ENCODE data around the gene KCNJ18. TPM values are rescaled to one million over a fixed set of nuclear protein-coding genes. Genes with fewer than 3 reads are reported as not detected.
"Not testable (repeated sequence)": the region's sequence is repeated elsewhere in the genome, so short reads cannot be mapped to it uniquely, and the experiment has no call there.

Gene KCNJ18
- total RNA-seq, 1 experiment from 2014 or later, result not detected

DNA sequence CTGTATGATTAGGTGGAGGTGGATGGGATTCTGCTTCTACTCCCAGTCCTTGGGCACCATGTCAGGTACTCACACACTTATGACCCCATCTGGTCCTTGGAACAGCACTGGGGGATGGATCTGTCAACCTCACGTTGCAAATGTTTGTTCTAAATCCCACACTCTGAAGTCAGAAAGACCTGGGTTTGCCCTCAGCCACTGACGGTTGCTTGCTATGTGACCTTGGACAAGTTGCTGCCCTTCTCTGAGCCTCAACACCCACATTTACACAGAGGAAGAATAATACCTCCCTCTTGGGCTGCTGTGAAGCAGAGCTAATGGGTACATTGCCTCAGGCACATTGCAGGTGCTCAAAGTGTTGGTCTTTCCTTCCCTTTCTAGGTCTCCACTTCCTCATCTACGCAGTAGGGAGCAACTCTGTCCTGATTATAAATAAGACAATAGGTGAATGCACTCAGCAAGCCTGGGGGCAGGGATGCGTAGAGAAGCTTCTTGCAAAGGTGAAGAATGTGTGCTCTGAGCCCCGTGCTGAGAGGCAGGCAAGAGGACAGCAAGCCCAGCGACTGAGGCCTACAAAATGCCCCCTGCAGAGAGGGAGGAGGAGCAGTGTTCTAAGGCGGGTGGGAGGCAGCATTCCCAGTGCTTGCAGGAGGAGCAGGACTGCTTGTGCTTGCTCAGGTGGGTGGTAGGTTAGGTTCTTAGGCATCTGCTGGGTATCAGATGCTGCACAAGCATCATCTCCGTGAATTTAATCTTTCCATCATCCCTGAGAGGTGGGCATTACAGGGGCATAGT lies 21.8 kb upstream of the KCNJ18 start:
- intact Hi-C loops (cut with micrococcal nuclease; ENCODE audit: unreplicated experiment); BruUV-seq (replicated peaks); DNase-seq; CTCF ChIA-PET; H3K27me3 Mint-ChIP-seq (ENCODE audit: unreplicated experiment); H3K9me3 Mint-ChIP-seq (ENCODE audit: low read depth, unreplicated experiment); H3K4me3 Mint-ChIP-seq (ENCODE audit: low read depth, unreplicated experiment); H3K36me3 Mint-ChIP-seq (ENCODE audit: insufficient read depth, unreplicated experiment); H3K27ac Mint-ChIP-seq (ENCODE audit: unreplicated experiment); H3K4me1 Mint-ChIP-seq (ENCODE audit: low read depth, unreplicated experiment): not testable (repeated sequence)

DNA sequence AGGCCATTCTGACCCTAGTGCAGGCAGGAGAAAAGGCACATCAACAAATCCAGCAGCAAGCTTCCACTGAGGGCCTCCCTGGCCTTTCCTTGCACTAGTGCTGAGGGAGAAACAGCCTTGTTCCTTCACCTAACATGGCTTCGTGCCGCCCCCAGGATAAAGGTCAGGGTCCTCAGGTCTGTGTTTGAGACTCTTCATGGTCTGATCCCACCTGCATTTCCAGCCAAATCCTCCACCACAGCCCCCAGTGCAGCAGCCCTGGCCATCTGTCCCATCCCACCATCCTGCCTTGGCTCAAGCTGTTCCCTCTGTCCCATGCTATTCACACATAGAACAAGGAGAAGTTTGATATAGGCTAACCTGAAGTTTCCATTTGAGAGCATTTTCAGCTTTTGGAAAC lies 20.9 kb upstream of the KCNJ18 start:
- H3K27me3 Mint-ChIP-seq (ENCODE audit: unreplicated experiment); H3K27ac Mint-ChIP-seq (ENCODE audit: unreplicated experiment); BruUV-seq (replicated peaks); H3K4me3 Mint-ChIP-seq (ENCODE audit: low read depth, unreplicated experiment); H3K36me3 Mint-ChIP-seq (ENCODE audit: insufficient read depth, unreplicated experiment); H3K9me3 Mint-ChIP-seq (ENCODE audit: low read depth, unreplicated experiment); CTCF ChIA-PET; H3K4me1 Mint-ChIP-seq (ENCODE audit: low read depth, unreplicated experiment); DNase-seq; intact Hi-C loops (cut with micrococcal nuclease; ENCODE audit: unreplicated experiment): not testable (repeated sequence)

DNA sequence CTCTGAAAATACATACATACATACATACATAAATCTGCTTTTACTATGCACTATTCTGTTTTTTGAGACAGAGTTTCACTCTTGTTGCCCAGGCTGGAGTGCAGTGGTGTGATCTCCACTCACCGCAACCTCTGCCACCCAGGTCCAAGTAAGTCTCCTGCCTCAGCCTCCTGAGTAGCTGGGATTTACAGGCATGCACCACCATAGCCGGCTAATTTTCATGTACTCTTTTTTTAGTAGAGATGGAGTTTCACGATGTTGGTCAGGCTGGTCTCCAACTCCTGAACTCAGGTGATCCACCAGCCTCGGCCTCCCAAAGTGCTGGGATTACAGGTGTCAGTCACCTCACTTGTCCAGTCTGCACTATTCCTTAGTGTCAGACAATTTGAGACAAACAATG lies 20.5 kb upstream of the KCNJ18 start:
- BruUV-seq (replicated peaks); H3K4me1 Mint-ChIP-seq (ENCODE audit: low read depth, unreplicated experiment); H3K36me3 Mint-ChIP-seq (ENCODE audit: insufficient read depth, unreplicated experiment); CTCF ChIA-PET; H3K9me3 Mint-ChIP-seq (ENCODE audit: low read depth, unreplicated experiment); H3K27me3 Mint-ChIP-seq (ENCODE audit: unreplicated experiment); intact Hi-C loops (cut with micrococcal nuclease; ENCODE audit: unreplicated experiment); H3K4me3 Mint-ChIP-seq (ENCODE audit: low read depth, unreplicated experiment); DNase-seq; H3K27ac Mint-ChIP-seq (ENCODE audit: unreplicated experiment): not testable (repeated sequence)

DNA sequence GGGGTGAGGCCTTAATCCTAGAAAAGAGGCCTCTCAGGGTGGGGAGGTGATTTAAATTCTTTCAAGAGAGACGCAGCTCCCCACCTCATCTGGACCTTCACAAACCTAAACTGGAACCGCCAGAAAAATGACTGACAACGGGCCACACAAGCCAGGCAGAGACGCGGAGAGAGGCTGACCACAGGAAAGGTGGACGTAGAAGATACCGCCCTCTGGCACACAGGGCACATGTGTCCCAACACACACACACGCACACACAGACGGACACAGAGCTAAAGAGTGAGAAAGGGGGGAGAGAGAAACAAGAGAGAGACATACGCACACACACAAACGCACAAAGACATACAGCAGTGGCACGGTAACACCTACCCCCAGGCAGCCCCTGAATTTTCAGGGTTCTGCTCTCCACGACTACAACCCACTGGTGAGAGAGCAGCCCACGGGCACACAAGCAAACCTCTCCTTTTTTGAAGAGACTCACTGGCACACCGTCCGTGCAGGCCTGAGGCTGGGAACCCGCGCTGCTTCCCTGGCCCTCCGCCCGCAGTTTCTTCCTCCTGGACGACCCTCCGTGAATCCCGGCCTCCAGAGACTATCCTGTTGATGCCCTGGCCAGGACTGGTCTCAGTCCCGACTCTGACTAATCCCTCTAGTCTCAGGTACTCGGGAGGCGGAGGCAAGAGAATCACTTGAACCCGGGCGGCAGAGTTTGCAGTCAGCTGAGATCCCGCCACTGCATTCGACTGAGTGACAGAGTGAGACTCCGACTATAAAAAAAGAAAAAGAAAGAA lies 18.7 kb upstream of the KCNJ18 start:
- CTCF ChIA-PET; H3K9me3 Mint-ChIP-seq (ENCODE audit: low read depth, unreplicated experiment); H3K4me1 Mint-ChIP-seq (ENCODE audit: low read depth, unreplicated experiment); BruUV-seq (replicated peaks); DNase-seq; H3K27ac Mint-ChIP-seq (ENCODE audit: unreplicated experiment); intact Hi-C loops (cut with micrococcal nuclease; ENCODE audit: unreplicated experiment); H3K4me3 Mint-ChIP-seq (ENCODE audit: low read depth, unreplicated experiment); H3K27me3 Mint-ChIP-seq (ENCODE audit: unreplicated experiment); H3K36me3 Mint-ChIP-seq (ENCODE audit: insufficient read depth, unreplicated experiment): not testable (repeated sequence)

DNA sequence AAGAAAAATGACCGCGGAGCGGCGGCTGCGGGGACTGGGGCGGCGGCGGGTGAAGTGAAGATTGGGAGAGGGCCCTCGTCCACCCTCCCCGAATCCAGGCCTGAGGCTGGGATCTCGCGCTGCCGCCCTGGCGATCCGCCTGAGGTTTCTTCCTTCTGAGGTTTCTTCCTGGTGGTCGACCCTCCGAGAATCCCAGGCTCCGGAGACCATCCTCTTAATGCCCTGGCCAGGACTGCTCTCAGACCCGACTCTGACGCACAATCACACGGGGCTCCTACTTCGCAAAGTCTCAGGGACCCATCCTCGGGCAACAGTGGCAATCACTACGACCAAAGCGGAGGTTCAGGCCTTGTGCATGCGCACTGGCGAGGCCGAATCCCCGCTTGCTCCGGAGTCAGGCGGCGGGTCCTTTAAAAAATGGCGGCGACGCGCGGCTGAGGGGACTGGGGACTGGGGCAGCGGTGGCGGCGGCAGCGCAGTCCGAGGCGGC lies 18.0 kb upstream of the KCNJ18 start:
- Mint-ChIP-seq H3K36me3 (ENCODE audit: insufficient read depth, unreplicated experiment) (no peaks in the 10 kb centered on the region), H3K27ac (ENCODE audit: unreplicated experiment) (no peak overlapping the region), H3K9me3 (ENCODE audit: low read depth, unreplicated experiment) (peaks cover 10% of the 10 kb centered on the region), H3K4me1 (ENCODE audit: low read depth, unreplicated experiment) (no peaks in the 10 kb centered on the region), H3K4me3 (ENCODE audit: low read depth, unreplicated experiment) (no peak overlapping the region), H3K27me3 (ENCODE audit: unreplicated experiment) (no peaks in the 10 kb centered on the region)
- CTCF ChIA-PET, result no interaction called here
- TF ChIP-seq, protein P1, sequence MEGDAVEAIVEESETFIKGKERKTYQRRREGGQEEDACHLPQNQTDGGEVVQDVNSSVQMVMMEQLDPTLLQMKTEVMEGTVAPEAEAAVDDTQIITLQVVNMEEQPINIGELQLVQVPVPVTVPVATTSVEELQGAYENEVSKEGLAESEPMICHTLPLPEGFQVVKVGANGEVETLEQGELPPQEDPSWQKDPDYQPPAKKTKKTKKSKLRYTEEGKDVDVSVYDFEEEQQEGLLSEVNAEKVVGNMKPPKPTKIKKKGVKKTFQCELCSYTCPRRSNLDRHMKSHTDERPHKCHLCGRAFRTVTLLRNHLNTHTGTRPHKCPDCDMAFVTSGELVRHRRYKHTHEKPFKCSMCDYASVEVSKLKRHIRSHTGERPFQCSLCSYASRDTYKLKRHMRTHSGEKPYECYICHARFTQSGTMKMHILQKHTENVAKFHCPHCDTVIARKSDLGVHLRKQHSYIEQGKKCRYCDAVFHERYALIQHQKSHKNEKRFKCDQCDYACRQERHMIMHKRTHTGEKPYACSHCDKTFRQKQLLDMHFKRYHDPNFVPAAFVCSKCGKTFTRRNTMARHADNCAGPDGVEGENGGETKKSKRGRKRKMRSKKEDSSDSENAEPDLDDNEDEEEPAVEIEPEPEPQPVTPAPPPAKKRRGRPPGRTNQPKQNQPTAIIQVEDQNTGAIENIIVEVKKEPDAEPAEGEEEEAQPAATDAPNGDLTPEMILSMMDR (IDR thresholded peaks at IDR 0.05; ENCODE audit: unreplicated experiment), result no peak
- no TSS peak for BruUV-seq (replicated peaks)
- no peak for DNase-seq
- intact Hi-C loops (cut with micrococcal nuclease; ENCODE audit: unreplicated experiment), result no loop called here

DNA sequence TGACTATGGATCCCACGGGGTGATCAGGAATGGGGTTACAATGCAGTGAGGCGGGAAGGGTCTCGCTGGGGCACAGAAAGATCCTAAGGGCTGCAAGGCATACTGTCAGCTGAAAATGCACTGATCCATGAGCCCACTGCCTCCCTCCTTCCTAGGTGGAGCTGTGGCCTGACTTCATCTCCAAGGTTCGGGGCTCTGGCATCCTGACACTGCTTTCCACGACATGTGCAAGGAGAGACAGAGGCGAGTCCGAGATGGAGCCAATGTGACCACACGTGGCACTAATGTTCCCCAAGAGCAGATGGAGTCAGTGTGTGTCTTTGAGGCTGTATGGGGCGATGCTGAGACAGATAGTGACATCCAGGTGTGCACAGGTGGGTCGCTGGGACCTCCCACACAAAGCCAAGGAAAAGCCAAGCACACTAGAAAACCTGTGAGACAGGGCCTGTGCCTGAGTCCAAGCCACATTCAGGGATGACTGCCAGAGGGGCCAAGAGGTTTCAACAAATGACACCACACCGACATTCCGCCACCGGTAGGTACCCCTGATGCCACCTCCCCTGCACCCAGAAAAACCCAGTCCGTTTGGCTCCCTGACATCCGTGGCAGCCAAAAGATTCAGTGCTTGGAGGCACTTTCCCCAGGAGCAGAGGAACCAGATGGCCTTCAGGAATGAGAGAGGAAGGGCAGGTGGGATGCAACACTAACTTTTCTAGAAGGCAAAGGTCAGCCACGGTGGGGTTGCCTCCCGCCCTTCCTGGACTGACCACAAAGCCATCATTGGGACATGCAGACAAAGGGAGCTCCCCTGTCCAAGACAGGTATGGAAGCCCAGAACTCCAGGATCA lies 17.2 kb upstream of the KCNJ18 start:
- H3K36me3 Mint-ChIP-seq (ENCODE audit: insufficient read depth, unreplicated experiment); intact Hi-C loops (cut with micrococcal nuclease; ENCODE audit: unreplicated experiment); H3K9me3 Mint-ChIP-seq (ENCODE audit: low read depth, unreplicated experiment): not testable (repeated sequence)

DNA sequence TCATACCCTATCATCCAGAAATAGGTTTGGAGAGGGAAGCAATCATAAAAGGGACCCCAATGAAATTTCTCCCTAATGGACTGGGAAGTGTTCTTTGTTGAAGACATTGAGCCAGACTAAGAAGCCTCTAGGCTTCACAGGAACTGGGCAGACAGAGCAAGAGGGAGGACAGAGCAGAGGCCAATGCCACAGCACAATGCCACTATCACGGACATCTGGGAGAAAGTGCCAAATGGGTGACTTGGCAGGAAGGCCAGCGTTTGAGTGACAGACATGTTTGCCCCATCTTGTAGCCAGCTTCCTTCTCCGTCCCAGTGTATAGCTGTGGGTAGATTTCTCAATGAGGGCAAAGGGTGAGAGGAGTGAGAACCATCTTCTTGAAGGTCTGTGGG lies 16.6 kb upstream of the KCNJ18 start:
- H3K9me3 Mint-ChIP-seq (ENCODE audit: low read depth, unreplicated experiment); DNase-seq; H3K4me1 Mint-ChIP-seq (ENCODE audit: low read depth, unreplicated experiment); BruUV-seq (replicated peaks); H3K27ac Mint-ChIP-seq (ENCODE audit: unreplicated experiment); CTCF ChIA-PET; H3K27me3 Mint-ChIP-seq (ENCODE audit: unreplicated experiment); H3K4me3 Mint-ChIP-seq (ENCODE audit: low read depth, unreplicated experiment); intact Hi-C loops (cut with micrococcal nuclease; ENCODE audit: unreplicated experiment); H3K36me3 Mint-ChIP-seq (ENCODE audit: insufficient read depth, unreplicated experiment): not testable (repeated sequence)

More for the DNA sequence above, 17.2 kb upstream of the KCNJ18 start:
- H3K4me1 Mint-ChIP-seq (ENCODE audit: low read depth, unreplicated experiment); H3K4me3 Mint-ChIP-seq (ENCODE audit: low read depth, unreplicated experiment); CTCF ChIA-PET; BruUV-seq (replicated peaks); H3K27ac Mint-ChIP-seq (ENCODE audit: unreplicated experiment); DNase-seq; H3K27me3 Mint-ChIP-seq (ENCODE audit: unreplicated experiment): not testable (repeated sequence)

Measured in Calu3 (cell line).